GM18508 (cell line): ENCODE data around the gene HSD11B1L.
"Not testable (repeated sequence)": the region's sequence is repeated elsewhere in the genome, so short reads cannot be mapped to it uniquely, and the experiment has no call there.

ENCODE experiments used
- ATAC-seq: cut with Tn5 transposase; IDR thresholded peaks from one replicate; pipeline ENCODE4 v1.9.1; 2021; ENCODE audit warnings: moderate number of reproducible peaks; ENCODE audit not compliant: insufficient read depth, unreplicated experiment

The HSD11B1L gene

GRCh38 chr19:5697890-5698634 lies 17.2 kb downstream of the HSD11B1L start:
- no peak for ATAC-seq

DNA sequence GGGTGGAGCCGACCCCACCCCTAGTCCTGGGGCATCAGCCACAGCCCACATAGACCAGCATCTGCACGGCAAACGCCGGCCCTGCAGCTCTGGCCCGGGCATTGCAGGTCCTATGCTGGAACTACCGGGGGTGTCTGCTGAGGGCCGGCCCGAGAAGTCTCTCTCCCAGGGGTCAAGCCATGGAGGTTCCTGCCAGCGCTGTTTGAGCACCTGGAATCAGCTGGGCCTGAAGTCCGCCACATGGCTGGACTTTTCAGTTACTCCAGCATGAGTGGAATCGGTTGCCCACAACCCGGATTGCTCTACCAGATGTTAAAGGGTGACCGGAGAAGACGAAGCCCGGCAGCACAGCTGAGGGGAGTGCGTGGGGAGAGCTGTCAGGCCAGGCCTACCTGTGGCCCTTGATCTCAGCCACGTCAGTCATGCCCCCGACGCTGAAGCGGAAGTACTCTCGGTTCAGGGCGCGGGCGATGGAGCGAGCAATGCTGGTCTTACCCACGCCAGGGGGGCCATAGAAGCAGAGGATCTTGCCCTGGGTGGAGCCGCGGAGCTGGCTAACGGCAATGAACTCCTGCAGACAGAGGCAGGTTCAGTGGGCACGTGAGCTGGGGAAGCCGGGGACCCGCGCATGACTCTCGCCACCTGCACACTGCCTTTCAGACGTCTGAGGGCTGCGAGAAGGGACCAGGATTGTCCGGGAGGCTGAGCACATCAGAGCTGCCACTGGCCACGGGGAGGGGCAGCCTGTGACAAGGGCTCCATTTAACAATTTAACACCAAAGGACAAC lies 18.0 kb downstream of the HSD11B1L start:
- ATAC-seq: no peak

GRCh38 chr19:5700455-5701092 lies 19.7 kb downstream of the HSD11B1L start:
- no peak for ATAC-seq

DNA sequence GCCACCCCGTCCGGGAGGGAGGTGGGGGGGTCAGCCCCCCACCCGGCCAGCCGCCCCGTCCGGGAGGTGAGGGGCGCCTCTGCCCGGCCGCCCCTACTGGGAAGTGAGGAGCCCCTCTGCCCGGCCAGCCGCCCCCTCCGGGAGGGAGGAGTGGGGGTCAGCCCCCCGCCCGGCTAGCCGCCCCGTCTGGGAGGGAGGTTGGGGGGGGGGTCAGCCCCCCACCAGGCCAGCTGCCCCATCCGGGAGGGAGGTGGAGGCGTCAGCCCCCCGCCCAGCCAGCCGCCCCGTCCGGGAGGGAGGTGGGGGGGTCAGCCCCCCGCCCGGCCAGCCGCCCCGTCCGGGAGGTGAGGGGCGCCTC lies 21.2 kb downstream of the HSD11B1L start:
- not testable (repeated sequence) for ATAC-seq

GRCh38 chr19:5703819-5704818 lies 23.3 kb downstream of the HSD11B1L start:
- ATAC-seq: no peak

- ATAC-seq: no peak
These were observed 24.7 kb downstream of the HSD11B1L start for GRCh38 chr19:5705552-5705951.

DNA sequence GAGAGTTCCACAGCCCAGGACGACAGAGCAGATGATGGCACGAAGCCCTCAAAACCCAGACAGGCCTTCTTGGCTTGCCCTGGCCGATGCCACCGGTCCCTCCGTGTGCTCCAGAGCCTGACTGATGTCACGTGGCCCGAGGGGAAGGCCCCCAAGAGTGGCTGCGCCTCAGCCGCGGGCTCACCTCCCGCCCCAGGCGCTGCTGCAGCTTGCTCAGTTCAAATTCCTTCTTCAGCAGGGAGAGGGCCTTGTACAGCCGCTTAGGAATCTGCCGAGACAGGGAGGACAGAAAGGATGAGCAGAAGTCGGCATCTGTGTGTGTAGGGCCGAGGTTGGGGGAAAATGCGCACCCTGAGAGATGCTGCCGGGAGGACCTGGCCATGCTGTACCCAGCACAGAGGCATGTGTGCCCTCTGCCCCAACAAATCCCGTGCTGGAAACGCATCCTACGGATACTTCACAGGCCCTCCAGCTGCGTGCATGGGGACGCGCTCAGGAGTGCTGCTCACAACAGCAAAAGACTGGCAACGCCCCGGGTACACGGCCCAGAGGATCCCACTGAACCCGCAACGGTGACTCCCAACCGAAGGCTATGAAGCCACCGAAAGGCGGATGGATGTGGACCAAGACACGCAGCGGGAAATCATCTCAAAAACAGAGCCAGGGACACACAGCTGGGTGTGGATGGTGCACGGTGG lies 26.2 kb downstream of the HSD11B1L start:
- no peak for ATAC-seq

- ATAC-seq: no peak
These were observed 27.0 kb downstream of the HSD11B1L start for GRCh38 chr19:5707576-5708575.

DNA sequence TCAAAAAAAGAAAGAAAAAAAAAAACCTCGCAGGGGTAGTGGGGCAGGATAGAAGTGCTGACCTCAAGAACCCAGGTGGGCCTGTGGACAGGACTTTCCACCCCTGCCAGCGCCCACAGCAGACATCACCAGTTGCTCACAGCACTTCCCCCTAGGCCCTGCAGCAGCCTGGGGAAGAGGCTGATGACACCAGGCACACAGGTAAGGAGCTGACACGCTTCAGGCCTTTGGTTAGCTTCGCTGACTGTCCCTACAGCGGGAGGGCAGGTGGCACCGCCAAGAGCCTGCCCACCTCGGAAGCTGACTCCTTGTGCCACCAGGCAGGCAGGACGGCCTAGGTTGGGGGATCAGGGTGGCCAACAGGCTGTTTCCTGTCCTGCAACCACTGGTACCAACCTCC lies 30.2 kb downstream of the HSD11B1L start:
- no peak for ATAC-seq

GRCh38 chr19:5711713-5712161 lies 30.9 kb downstream of the HSD11B1L start:
- no peak for ATAC-seq

DNA sequence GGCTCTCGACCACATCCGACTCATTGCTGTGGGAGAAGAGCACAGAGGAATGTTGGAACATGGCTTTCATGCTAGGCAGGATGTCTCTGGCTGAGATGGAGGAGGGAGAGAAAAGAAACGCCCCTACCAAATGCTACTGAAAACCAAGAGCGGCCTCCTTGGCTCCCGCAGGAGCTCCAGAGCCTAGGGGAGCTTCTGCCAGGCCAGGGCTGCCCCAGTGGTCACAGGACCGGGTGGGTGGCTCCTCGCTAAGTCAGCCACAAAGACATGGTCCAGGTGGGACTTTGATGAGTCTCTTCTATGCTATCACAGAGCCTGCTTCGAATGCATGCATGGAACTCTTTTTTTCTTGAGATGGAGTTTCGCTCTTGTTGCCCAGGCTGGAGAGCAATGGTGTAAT lies 32.4 kb downstream of the HSD11B1L start:
- no peak for ATAC-seq

- no peak for ATAC-seq
These were observed 34.0 kb downstream of the HSD11B1L start for GRCh38 chr19:5714816-5715215.

- no peak for ATAC-seq
These were observed 36.5 kb downstream of the HSD11B1L start for GRCh38 chr19:5717215-5717935.

GRCh38 chr19:5718037-5718578 lies 37.3 kb downstream of the HSD11B1L start:
- no peak for ATAC-seq

DNA sequence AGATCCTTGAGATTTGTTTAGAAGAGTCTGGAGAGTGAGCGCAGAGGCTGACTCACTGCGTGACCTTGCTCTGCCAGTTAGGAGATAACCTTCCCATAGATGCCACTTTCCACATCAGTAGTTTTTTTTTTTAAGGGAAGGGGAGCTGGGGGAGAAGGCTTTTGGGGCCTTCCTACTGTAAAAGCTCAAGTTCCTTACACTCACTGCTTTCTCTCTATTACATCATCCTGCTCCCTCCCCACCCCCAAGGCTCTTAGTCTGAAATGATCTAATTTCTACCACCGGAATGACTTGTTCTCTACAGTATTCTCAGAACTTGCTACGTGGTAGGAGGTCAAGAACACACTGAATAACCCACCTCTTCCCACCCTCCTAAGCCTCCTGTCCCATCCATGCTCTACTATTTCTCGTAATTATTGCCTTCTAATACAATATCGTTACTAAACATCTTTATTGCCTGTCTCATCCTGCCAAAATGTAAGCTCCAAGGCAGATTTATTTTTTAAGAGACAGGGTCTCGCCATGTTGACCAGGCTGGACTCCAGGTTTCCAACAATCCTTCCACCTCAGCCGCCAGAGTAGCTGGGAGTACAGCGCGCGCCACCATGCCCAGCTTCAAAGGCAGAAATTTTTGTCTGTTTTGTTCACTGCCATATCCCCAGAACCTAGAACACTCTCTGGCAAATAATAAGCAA lies 37.9 kb downstream of the HSD11B1L start:
- ATAC-seq: no peak

- ATAC-seq: no peak
These were observed 38.6 kb downstream of the HSD11B1L start for GRCh38 chr19:5719274-5719960.
